Activated naive CD8-positive, alpha-beta T cell treated with anti-CD3 and anti-CD28 coated beads for 36 hours (primary cell): ENCODE results near the gene IL17RD. TPM values are rescaled to one million over a fixed set of nuclear protein-coding genes. Genes with fewer than 3 reads are reported as not detected.
A peak's percentile ranks its signal among the peaks of the same experiment; 100 is the strongest.

ENCODE experiments used
- DNase-seq: peaks from one replicate; pipeline ENCODE4 v3.0.0; 2021
- H3K27ac Mint-ChIP-seq: one replicate; pipeline ENCODE4 v1.8.0; 2022; ENCODE audit warnings: mild to moderate bottlenecking, moderate library complexity, mixed read lengths
- H3K27me3 Mint-ChIP-seq: one replicate; pipeline ENCODE4 v1.8.0; 2022; ENCODE audit warnings: mild to moderate bottlenecking, mixed read lengths
- H3K36me3 Mint-ChIP-seq: one replicate; pipeline ENCODE4 v1.8.0; 2021; ENCODE audit warnings: mild to moderate bottlenecking, mixed read lengths
- H3K4me1 Mint-ChIP-seq: one replicate; pipeline ENCODE4 v1.8.0; 2021; ENCODE audit warnings: mixed read lengths
- H3K4me3 Mint-ChIP-seq: one replicate; pipeline ENCODE4 v1.8.0; 2022; ENCODE audit warnings: mild to moderate bottlenecking, moderate library complexity, mixed read lengths
- H3K9me3 Mint-ChIP-seq: one replicate; pipeline ENCODE4 v1.8.0; 2022; ENCODE audit warnings: mixed read lengths
- total RNA-seq, 2 experiments: library from RNA; stranded (reverse); gene quantifications; one replicate each; pipeline ENCODE4 v1.2.3, GENCODE V29; 2021

IL17RD gene
- total RNA-seq, 2 experiments from 2014 or later: 0.04 TPM; not detected in 1

DNA sequence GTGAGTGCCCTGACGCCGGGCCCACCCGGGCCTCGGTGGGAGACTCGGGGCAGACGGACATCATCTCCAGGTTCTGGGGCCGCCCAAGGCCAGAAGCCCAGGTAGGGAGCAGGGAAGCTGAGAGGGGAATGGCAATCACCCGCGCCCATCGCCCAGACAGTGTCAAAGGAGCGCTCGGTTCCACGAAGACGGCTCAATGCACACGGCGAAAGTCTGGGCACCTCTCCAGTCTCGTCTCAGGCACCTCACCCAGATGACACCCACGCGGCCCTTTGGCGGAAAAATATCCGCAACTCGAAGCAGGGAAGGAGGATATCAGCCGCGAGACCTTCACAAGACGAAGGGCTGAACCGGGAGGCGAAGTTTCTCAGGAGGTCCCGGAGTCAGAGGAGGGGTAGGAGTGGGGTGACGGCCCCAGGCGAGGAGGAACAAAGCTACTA lies 916 bp downstream of the IL17RD start:
- peaks cover 86% of the 10 kb centered on the region for H3K27me3 Mint-ChIP-seq
- no peaks in the 10 kb centered on the region for H3K36me3 Mint-ChIP-seq
- DNase-seq: peak; percentile 37
- no peak overlapping the region for H3K27ac Mint-ChIP-seq
- no peaks in the 10 kb centered on the region for H3K9me3 Mint-ChIP-seq
- H3K4me1 Mint-ChIP-seq: peaks cover 11% of the 10 kb centered on the region
- H3K4me3 Mint-ChIP-seq: peak overlapping the region; percentile 64

DNA sequence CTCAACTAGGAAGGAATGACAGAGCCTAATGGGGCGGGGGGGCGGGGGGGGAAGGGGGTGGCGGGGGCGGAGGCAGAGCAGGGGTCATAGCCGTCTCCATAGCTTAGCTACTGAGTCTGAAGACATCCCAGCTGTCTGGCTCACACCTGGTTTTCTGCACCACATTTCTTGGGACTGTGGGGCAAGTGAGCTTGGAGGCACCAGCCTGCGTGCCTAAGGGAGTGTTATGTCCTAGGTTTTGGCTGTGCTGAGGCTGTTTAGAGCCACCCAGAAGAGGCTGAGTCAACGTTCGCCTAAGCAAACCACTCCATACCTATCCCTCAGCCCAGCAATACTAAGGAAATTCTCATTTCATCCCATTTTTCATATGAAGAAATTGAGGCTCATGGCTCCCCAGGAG lies 1.4 kb downstream of the IL17RD start:
- H3K27me3 Mint-ChIP-seq: peaks cover 85% of the 10 kb centered on the region
- peaks cover 14% of the 10 kb centered on the region for H3K4me1 Mint-ChIP-seq
- H3K36me3 Mint-ChIP-seq: no peaks in the 10 kb centered on the region
- no peaks in the 10 kb centered on the region for H3K9me3 Mint-ChIP-seq
- H3K4me3 Mint-ChIP-seq: peak overlapping the region; percentile 35
- H3K27ac Mint-ChIP-seq: no peak overlapping the region
- DNase-seq: no peak

GRCh38 chr3:57161915-57162314 lies 3.2 kb downstream of the IL17RD start:
- Mint-ChIP-seq H3K36me3 (no peaks in the 10 kb centered on the region), H3K4me3 (no peak overlapping the region), H3K4me1 (peaks cover 14% of the 10 kb centered on the region), H3K27me3 (peaks cover 79% of the 10 kb centered on the region), H3K9me3 (no peaks in the 10 kb centered on the region), H3K27ac (no peak overlapping the region)
- no peak for DNase-seq

GRCh38 chr3:57160765-57161538 lies 4.2 kb downstream of the IL17RD start:
- peaks cover 75% of the 10 kb centered on the region for H3K27me3 Mint-ChIP-seq
- no peak overlapping the region for H3K4me3 Mint-ChIP-seq
- DNase-seq: no peak
- no peaks in the 10 kb centered on the region for H3K9me3 Mint-ChIP-seq
- H3K27ac Mint-ChIP-seq: no peak overlapping the region
- peaks cover 14% of the 10 kb centered on the region for H3K4me1 Mint-ChIP-seq
- H3K36me3 Mint-ChIP-seq: no peaks in the 10 kb centered on the region

GRCh38 chr3:57160076-57160764 lies 4.9 kb downstream of the IL17RD start:
- Mint-ChIP-seq H3K27ac (no peak overlapping the region), H3K27me3 (peaks cover 68% of the 10 kb centered on the region), H3K36me3 (no peaks in the 10 kb centered on the region), H3K9me3 (no peaks in the 10 kb centered on the region), H3K4me1 (peaks cover 12% of the 10 kb centered on the region), H3K4me3 (no peak overlapping the region)
- no peak for DNase-seq

DNA sequence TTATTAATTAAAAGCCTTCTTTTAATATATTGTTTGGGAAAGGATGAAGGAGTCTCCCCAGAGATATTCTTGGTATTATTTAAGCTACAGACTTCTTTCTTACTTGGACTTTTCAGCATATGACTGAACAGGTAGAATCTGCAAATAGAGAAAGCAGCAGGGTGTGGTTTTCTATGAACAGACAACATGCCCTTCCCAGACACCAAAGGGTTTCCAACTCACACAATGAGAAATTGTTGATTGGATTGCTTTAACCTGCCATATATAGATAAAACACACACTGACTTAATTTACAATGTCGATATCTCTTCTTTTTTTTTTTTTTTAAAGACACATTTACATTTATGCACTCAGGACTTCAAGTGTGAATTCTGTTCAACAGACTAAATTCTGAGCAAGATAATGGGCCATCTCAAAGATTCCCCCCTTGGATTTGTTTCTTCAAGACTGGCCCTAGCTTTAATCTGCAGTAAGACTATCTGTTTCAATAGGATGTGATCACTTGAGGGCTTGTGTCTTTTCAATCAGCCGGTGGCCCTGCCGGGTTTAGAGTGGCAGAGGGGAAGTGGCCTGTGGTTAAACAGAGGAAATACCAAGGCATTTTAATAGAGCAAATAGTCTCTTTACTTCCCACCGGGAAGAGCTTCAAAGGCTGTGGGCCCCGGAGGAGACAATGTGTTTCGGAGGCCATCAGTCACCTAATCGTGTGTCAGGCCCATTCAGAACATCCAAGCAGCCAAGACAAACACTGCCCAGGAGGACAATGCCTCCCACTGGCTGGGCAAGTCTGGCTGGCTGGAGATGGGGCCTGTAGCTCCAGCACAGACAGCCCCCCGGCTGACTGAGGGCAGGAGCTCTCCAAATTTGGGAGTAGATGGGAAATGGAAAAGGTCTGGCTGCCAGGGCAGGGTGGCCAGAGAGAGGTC lies 6.1 kb downstream of the IL17RD start:
- peaks cover 73% of the 10 kb centered on the region for H3K27me3 Mint-ChIP-seq

GRCh38 chr3:57158325-57158724 lies 6.8 kb downstream of the IL17RD start:
- Mint-ChIP-seq H3K27ac (no peak overlapping the region), H3K36me3 (no peaks in the 10 kb centered on the region), H3K4me3 (no peak overlapping the region), H3K9me3 (no peaks in the 10 kb centered on the region), H3K4me1 (peaks cover 6% of the 10 kb centered on the region), H3K27me3 (peaks cover 65% of the 10 kb centered on the region)
- no peak for DNase-seq

More for the DNA sequence above, 6.1 kb downstream of the IL17RD start:
- Mint-ChIP-seq H3K4me1 (peaks cover 8% of the 10 kb centered on the region), H3K4me3 (no peak overlapping the region), H3K27ac (no peak overlapping the region), H3K36me3 (no peaks in the 10 kb centered on the region), H3K9me3 (no peaks in the 10 kb centered on the region)
- no peak for DNase-seq

- Mint-ChIP-seq H3K27me3 (peaks cover 59% of the 10 kb centered on the region), H3K9me3 (no peaks in the 10 kb centered on the region), H3K36me3 (no peaks in the 10 kb centered on the region)
Measured at GRCh38 chr3:57157545-57157944, 7.6 kb downstream of the IL17RD start.

GRCh38 chr3:57155310-57155643 lies 9.9 kb downstream of the IL17RD start:
- Mint-ChIP-seq H3K27ac (no peak overlapping the region), H3K36me3 (no peaks in the 10 kb centered on the region), H3K9me3 (no peaks in the 10 kb centered on the region), H3K27me3 (peaks cover 57% of the 10 kb centered on the region), H3K4me1 (peaks cover 6% of the 10 kb centered on the region), H3K4me3 (no peak overlapping the region)
- no peak for DNase-seq

More at GRCh38 chr3:57157545-57157944, 7.6 kb downstream of the IL17RD start:
- H3K4me1 Mint-ChIP-seq: peaks cover 6% of the 10 kb centered on the region
- no peak overlapping the region for H3K4me3 Mint-ChIP-seq
- DNase-seq: no peak
- H3K27ac Mint-ChIP-seq: no peak overlapping the region

GRCh38 chr3:57154470-57155309 lies 10.5 kb downstream of the IL17RD start:
- Mint-ChIP-seq H3K27me3 (peaks cover 56% of the 10 kb centered on the region), H3K4me1 (peaks cover 6% of the 10 kb centered on the region), H3K27ac (no peak overlapping the region), H3K36me3 (no peaks in the 10 kb centered on the region), H3K9me3 (no peaks in the 10 kb centered on the region), H3K4me3 (no peak overlapping the region)
- DNase-seq: no peak

GRCh38 chr3:57152151-57153143 lies 12.7 kb downstream of the IL17RD start:
- no peaks in the 10 kb centered on the region for H3K36me3 Mint-ChIP-seq
- no peak overlapping the region for H3K27ac Mint-ChIP-seq
- H3K4me3 Mint-ChIP-seq: no peak overlapping the region
- DNase-seq: no peak
- H3K9me3 Mint-ChIP-seq: no peaks in the 10 kb centered on the region
- H3K4me1 Mint-ChIP-seq: no peaks in the 10 kb centered on the region
- H3K27me3 Mint-ChIP-seq: peaks cover 44% of the 10 kb centered on the region

DNA sequence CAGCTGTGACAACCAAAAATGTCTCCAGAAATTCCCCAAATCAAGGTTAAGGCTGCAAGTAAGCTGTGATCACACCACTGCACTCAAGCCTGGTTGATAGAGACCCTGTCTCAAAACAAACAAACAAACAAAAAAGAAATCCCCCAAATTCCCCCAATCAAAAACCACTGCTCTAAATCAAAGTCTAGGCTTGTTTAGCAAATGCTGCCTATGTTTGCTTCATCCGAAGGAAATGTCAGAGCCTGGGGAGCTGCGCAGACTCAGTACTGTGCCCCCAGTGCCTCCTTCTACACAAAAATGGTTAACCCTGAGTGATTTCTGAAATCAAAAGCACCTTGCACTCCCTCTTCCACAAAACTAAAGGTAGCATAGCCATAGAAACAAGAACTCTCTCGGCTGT lies 13.4 kb downstream of the IL17RD start:
- Mint-ChIP-seq H3K9me3 (no peaks in the 10 kb centered on the region), H3K27me3 (peaks cover 41% of the 10 kb centered on the region), H3K27ac (no peak overlapping the region), H3K4me3 (no peak overlapping the region), H3K4me1 (no peaks in the 10 kb centered on the region), H3K36me3 (no peaks in the 10 kb centered on the region)
- DNase-seq: no peak

DNA sequence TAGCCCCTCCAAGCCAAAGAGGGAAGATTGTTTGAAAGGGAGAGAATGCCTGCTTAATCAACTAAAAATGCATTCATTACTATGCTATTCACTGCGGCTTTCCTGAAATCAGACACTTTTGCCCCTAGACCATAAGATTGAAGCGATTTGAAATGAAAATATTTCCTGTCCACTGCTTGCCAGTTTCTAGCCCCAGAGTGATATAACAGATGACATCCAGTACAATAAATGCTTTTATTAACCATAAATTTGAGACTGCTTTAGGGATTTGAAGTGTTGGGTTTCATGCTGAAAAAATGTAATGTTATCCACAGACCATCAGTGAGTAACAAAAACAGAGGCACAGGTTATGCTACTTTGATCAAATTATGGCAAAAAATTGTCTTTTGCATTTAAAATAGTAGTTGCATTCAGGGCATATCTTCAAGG lies 14.1 kb downstream of the IL17RD start:
- no peaks in the 10 kb centered on the region for H3K36me3 Mint-ChIP-seq
- no peaks in the 10 kb centered on the region for H3K9me3 Mint-ChIP-seq
- H3K27me3 Mint-ChIP-seq: peaks cover 37% of the 10 kb centered on the region
- no peak overlapping the region for H3K4me3 Mint-ChIP-seq
- no peak for DNase-seq
- no peak overlapping the region for H3K27ac Mint-ChIP-seq
- H3K4me1 Mint-ChIP-seq: no peaks in the 10 kb centered on the region
